HFF-Myc (cell line): ENCODE results near the gene P4HA3.

Experiments used
- DNase-seq: peaks from one replicate; pipeline ENCODE4 v3.0.0-alpha.2; 2011; ENCODE audit warnings: low read depth; ENCODE audit errors: extremely low read depth
- H3K4me3 ChIP-seq: replicated peaks from 2 replicates; pipeline ENCODE4 v1.5.1; 2011; ENCODE audit warnings: low read depth, mild to moderate bottlenecking, control low read depth, low read length
- TF ChIP-seq, protein P1 (sequence below): IDR thresholded peaks from 2 replicates; pipeline ENCODE4 v1.5.1; 2012; ENCODE audit warnings: mild to moderate bottlenecking, low read depth, low read length, control low read depth; ENCODE audit errors: missing control alignments

Gene P4HA3

GRCh38 chr11:74282421-74282820 lies 29.0 kb downstream of the P4HA3 start:
- DNase-seq, result no peak
- TF ChIP-seq, protein P1, sequence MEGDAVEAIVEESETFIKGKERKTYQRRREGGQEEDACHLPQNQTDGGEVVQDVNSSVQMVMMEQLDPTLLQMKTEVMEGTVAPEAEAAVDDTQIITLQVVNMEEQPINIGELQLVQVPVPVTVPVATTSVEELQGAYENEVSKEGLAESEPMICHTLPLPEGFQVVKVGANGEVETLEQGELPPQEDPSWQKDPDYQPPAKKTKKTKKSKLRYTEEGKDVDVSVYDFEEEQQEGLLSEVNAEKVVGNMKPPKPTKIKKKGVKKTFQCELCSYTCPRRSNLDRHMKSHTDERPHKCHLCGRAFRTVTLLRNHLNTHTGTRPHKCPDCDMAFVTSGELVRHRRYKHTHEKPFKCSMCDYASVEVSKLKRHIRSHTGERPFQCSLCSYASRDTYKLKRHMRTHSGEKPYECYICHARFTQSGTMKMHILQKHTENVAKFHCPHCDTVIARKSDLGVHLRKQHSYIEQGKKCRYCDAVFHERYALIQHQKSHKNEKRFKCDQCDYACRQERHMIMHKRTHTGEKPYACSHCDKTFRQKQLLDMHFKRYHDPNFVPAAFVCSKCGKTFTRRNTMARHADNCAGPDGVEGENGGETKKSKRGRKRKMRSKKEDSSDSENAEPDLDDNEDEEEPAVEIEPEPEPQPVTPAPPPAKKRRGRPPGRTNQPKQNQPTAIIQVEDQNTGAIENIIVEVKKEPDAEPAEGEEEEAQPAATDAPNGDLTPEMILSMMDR, result no peak
- no peak overlapping the region for H3K4me3 ChIP-seq

DNA sequence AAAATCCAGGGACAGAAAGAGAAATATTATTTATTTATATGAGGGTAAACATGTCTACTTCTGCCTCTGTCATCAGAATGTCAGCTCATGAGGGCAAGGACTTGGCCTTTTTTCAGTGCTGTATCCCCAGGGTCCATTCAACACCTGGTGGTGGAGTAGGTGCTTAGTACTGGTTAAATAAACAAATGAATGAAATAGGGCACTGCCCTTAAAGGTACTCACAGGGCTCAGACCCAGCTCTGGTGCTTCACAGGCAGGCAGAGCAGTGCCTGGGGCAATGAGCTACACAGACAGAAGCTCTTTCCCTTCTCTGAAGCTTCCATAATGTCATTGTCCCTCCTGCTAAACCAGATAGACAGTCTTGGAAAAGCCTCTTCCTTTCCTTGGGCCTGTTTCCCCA lies 30.9 kb downstream of the P4HA3 start:
- no peak overlapping the region for H3K4me3 ChIP-seq
- TF ChIP-seq, protein P1, result no peak
- no peak for DNase-seq

GRCh38 chr11:74279256-74279655 lies 32.2 kb downstream of the P4HA3 start:
- no peak for DNase-seq
- H3K4me3 ChIP-seq, result no peak overlapping the region
- TF ChIP-seq, protein P1, result no peak

DNA sequence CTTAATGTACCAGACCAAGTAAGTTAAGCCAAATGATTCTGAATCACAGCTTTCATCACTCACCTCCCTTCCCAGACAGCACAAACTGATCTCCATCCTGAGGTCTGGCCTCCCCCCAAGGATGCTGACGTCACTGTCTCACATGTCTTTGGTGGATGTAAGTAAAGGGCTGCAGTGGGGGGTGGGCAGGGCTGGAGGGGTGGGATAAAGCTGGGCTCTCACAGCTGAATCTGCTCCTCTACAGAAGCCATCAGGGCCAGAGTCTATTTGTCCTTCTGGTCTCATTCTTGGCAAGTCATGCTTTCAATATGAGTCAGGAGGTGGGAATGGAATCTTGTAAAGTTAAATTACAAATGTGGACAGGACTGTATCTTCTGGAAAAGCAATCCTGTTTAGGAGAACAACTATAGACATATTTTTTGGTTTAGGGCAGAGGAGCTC lies 32.7 kb downstream of the P4HA3 start:
- H3K4me3 ChIP-seq, result no peak overlapping the region
- TF ChIP-seq, protein P1, result no peak
- DNase-seq, result peak; percentile 93

GRCh38 chr11:74278103-74278502 lies 33.3 kb downstream of the P4HA3 start:
- TF ChIP-seq, protein P1, result no peak
- no peak overlapping the region for H3K4me3 ChIP-seq
- no peak for DNase-seq

- TF ChIP-seq, protein P1, result no peak
- no peak for DNase-seq
- no peak overlapping the region for H3K4me3 ChIP-seq
These were observed 34.9 kb downstream of the P4HA3 start for GRCh38 chr11:74276581-74276980.

DNA sequence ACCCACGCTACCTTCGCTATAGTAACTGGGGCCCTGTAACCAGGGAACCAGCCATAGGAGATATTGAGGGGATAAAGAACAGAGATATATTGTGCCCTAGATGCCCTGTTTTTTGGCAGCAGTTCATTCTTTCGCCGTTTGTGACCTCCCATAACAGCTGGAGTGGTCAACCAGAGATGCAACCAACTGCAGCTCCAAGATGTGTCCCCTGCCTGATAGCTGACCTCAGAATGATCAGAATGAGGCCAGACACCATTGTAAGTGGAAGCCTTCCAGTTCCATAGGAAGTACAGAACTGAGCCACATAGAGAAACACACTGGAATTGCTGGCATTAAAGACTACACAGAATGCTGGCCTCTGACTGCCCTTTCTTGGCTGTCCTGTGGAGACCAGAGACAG lies 39.2 kb downstream of the P4HA3 start:
- DNase-seq, result no peak
- TF ChIP-seq, protein P1, result no peak

More for the DNA sequence above, 39.2 kb downstream of the P4HA3 start:
- no peak overlapping the region for H3K4me3 ChIP-seq
